OCI-LY1 (cell line): ENCODE data around the gene FRMD5.

Source experiments
- H2AFZ ChIP-seq: fragments of 200-600 bp; sonication (generic), shearing (Covaris generic); 2 replicates; pipeline ENCODE4 v1.6.0; 2014; ENCODE audit warnings: antibody characterized with exemption, mild to moderate bottlenecking, low read length
- H3F3A ChIP-seq: fragments of 200-600 bp; sonication (generic), shearing (Covaris generic); 2 replicates; pipeline ENCODE4 v1.6.0; 2014; ENCODE audit warnings: mild to moderate bottlenecking, antibody characterized with exemption, low read length, moderate library complexity; ENCODE audit not compliant: insufficient read depth
- H3K27ac ChIP-seq: fragments of 200-600 bp; sonication (generic); 2 replicates; pipeline ENCODE4 v1.5.1; 2014; ENCODE audit warnings: low read length, mixed run types, mild to moderate bottlenecking, low read depth; ENCODE audit not compliant: poor library complexity, severe bottlenecking
- H3K27me3 ChIP-seq: fragments of 200-600 bp; sonication (generic); 2 replicates; pipeline ENCODE4 v1.6.0; 2014; ENCODE audit warnings: antibody characterized with exemption, mild to moderate bottlenecking, low read length, moderate library complexity; ENCODE audit not compliant: insufficient read depth
- H3K36me3 ChIP-seq: fragments of 200-600 bp; sonication (generic); 2 replicates; pipeline ENCODE4 v1.6.1; 2014; ENCODE audit warnings: mild to moderate bottlenecking, antibody characterized with exemption, low read length, moderate library complexity, mixed read lengths; ENCODE audit not compliant: insufficient read depth
- H3K4me1 ChIP-seq: fragments of 200-600 bp; sonication (generic); 2 replicates; pipeline ENCODE4 v1.5.1; 2014; ENCODE audit warnings: mild to moderate bottlenecking, low read length, moderate library complexity; ENCODE audit not compliant: insufficient read depth, severe bottlenecking
- H3K4me2 ChIP-seq: fragments of 200-600 bp; sonication (generic), shearing (Covaris generic); 2 replicates; pipeline ENCODE4 v1.6.1; 2014; ENCODE audit warnings: low read length
- H3K4me3 ChIP-seq: fragments of 200-600 bp; sonication (generic); 2 replicates; pipeline ENCODE4 v1.5.1; 2014; ENCODE audit warnings: low read length, low read depth, mild to moderate bottlenecking, mixed read lengths; ENCODE audit not compliant: poor library complexity, severe bottlenecking
- H3K79me2 ChIP-seq: fragments of 200-600 bp; shearing (Covaris generic); 2 replicates; pipeline ENCODE4 v1.6.1; 2016; ENCODE audit warnings: mixed run types, low read length, mixed read lengths; ENCODE audit not compliant: insufficient read depth
- H3K9ac ChIP-seq: fragments of 200-600 bp; sonication (generic), shearing (Covaris generic); 2 replicates; pipeline ENCODE4 v1.6.1; 2014; ENCODE audit warnings: mild to moderate bottlenecking, low read length, mixed read lengths
- H3K9me2 ChIP-seq: fragments of 200-600 bp; sonication (generic), shearing (Covaris generic); 2 replicates; pipeline ENCODE4 v1.6.1; 2014; ENCODE audit warnings: low read depth, mild to moderate bottlenecking, low read length, mixed read lengths
- H3K9me3 ChIP-seq: fragments of 200-600 bp; shearing (Covaris generic); 2 replicates; pipeline ENCODE4 v1.6.1; 2014; ENCODE audit warnings: low read length, mixed read lengths
- H4K20me1 ChIP-seq: fragments of 200-600 bp; sonication (generic), shearing (Covaris generic); 2 replicates; pipeline ENCODE4 v1.6.0; 2016; ENCODE audit warnings: mild to moderate bottlenecking, low read length; ENCODE audit not compliant: insufficient read depth
- EZH2 ChIP-seq: fragments of 200-600 bp; sonication (generic), shearing (Covaris generic); IDR thresholded peaks from 2 replicates; pipeline ENCODE4 v1.8.0; 2017; ENCODE audit warnings: borderline replicate concordance, mixed run types, mild to moderate bottlenecking, antibody characterized with exemption, low read length, moderate library complexity, mixed read lengths
- TF ChIP-seq, protein P1 (sequence below): fragments of 200-600 bp; sonication (generic), shearing (Covaris generic); IDR thresholded peaks from 2 replicates; pipeline ENCODE4 v1.5.1; 2017; ENCODE audit warnings: mild to moderate bottlenecking, antibody characterized with exemption, low read length, moderate library complexity, mixed read lengths

Gene FRMD5

DNA sequence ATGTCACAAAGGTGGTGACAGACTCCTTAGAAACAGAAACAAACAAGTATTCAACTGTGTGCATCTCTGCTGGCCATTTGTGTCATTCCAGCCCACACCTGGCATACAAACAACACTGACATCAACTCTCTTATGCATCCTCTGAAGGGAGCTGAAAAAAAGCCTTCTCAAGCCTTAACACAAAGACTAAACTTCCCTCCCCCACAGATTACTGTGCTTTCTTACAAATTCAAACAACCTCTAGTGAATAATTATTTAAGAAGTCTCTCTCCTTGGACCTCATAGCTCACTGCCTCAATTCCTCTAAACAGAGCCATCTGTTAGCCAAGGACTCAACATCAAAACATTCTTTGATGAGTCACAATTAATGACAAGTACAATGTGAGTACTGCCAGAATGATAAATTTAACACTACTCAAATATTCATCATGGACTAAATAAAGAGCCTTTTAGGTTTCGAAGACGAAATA lies 236.2 kb downstream of the FRMD5 start:
- no peaks in the 10 kb centered on the region for H3F3A ChIP-seq
- H4K20me1 ChIP-seq, result no peaks in the 10 kb centered on the region
- H3K79me2 ChIP-seq, result no peaks in the 10 kb centered on the region
- no peaks in the 10 kb centered on the region for H3K36me3 ChIP-seq
- no peak overlapping the region for H3K4me3 ChIP-seq
- no peak overlapping the region for H3K9ac ChIP-seq
- no peaks in the 10 kb centered on the region for H3K4me1 ChIP-seq
- H3K9me3 ChIP-seq, result no peaks in the 10 kb centered on the region
- H3K4me2 ChIP-seq, result no peak overlapping the region
- TF ChIP-seq, protein P1, sequence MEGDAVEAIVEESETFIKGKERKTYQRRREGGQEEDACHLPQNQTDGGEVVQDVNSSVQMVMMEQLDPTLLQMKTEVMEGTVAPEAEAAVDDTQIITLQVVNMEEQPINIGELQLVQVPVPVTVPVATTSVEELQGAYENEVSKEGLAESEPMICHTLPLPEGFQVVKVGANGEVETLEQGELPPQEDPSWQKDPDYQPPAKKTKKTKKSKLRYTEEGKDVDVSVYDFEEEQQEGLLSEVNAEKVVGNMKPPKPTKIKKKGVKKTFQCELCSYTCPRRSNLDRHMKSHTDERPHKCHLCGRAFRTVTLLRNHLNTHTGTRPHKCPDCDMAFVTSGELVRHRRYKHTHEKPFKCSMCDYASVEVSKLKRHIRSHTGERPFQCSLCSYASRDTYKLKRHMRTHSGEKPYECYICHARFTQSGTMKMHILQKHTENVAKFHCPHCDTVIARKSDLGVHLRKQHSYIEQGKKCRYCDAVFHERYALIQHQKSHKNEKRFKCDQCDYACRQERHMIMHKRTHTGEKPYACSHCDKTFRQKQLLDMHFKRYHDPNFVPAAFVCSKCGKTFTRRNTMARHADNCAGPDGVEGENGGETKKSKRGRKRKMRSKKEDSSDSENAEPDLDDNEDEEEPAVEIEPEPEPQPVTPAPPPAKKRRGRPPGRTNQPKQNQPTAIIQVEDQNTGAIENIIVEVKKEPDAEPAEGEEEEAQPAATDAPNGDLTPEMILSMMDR, result no peak
- TF ChIP-seq EZH2, result no peak
- no peaks in the 10 kb centered on the region for H3K27me3 ChIP-seq
- no peak overlapping the region for H2AFZ ChIP-seq
- no peaks in the 10 kb centered on the region for H3K9me2 ChIP-seq
- no peak overlapping the region for H3K27ac ChIP-seq

DNA sequence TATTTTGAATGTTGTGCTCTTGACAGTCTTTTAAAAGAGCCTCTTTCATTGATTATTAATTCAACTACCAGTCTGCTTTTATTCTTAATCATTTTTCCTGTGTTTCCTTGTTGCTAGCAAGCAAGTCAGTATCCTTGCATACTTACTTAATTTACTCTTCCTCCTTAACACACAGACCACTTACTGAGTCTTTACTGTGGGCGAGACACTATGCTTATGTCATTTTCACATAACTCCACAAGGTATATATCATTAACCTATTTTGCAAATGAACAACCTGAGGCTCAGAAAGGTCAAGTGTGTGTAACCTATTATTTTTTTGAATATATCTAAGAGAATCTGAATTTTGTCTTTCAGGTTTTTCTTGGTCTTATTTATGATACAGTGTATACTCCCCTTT lies 237.3 kb downstream of the FRMD5 start:
- no peak for TF ChIP-seq EZH2
- TF ChIP-seq, protein P1, result no peak
- no peak overlapping the region for H3K4me3 ChIP-seq
- H3K27me3 ChIP-seq, result no peaks in the 10 kb centered on the region
- H3K9ac ChIP-seq, result no peak overlapping the region
- H3K4me2 ChIP-seq, result no peak overlapping the region
- no peaks in the 10 kb centered on the region for H3K36me3 ChIP-seq
- H3K4me1 ChIP-seq, result no peaks in the 10 kb centered on the region
- H3K9me2 ChIP-seq, result no peaks in the 10 kb centered on the region
- H3K79me2 ChIP-seq, result no peaks in the 10 kb centered on the region
- no peaks in the 10 kb centered on the region for H3F3A ChIP-seq
- H2AFZ ChIP-seq, result no peak overlapping the region
- H3K9me3 ChIP-seq, result no peaks in the 10 kb centered on the region
- H4K20me1 ChIP-seq, result no peaks in the 10 kb centered on the region
- H3K27ac ChIP-seq, result no peak overlapping the region

DNA sequence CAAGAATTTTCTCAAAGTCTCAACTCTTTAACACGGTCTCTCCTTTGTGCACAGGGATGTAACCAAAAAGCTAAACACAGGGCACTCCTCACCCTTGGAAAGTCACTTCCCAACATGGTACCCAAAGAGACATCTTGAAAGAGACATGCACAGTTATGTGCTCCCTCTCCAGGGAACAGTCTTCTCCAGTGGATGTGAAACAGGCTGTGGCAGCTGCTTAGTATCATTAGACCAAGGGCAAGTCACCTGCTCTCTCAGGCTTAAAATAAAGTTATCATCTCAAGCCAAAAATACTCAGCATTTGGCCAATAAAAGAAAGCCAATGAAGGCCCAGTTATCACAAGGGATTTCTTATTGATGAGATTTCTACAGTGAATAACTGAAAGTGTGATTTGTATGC lies 239.9 kb downstream of the FRMD5 start:
- H4K20me1 ChIP-seq, result no peaks in the 10 kb centered on the region
- H3K27me3 ChIP-seq, result no peaks in the 10 kb centered on the region
- no peaks in the 10 kb centered on the region for H3K9me2 ChIP-seq
- no peaks in the 10 kb centered on the region for H3K79me2 ChIP-seq
- no peak overlapping the region for H2AFZ ChIP-seq
- no peaks in the 10 kb centered on the region for H3F3A ChIP-seq
- TF ChIP-seq, protein P1, result no peak
- no peak for TF ChIP-seq EZH2
- no peak overlapping the region for H3K4me2 ChIP-seq
- no peak overlapping the region for H3K27ac ChIP-seq
- H3K4me1 ChIP-seq, result no peaks in the 10 kb centered on the region
- H3K9me3 ChIP-seq, result no peaks in the 10 kb centered on the region
- no peak overlapping the region for H3K9ac ChIP-seq
- H3K4me3 ChIP-seq, result no peak overlapping the region
- H3K36me3 ChIP-seq, result no peaks in the 10 kb centered on the region
